HepG2 (cell line): ENCODE results near the gene PIBF1. TPM values are rescaled to one million over a fixed set of nuclear protein-coding genes. Genes with fewer than 3 reads are reported as not detected.

ENCODE experiments used
- ATAC-seq: fragments of 200-7000 bp; cut with Tn5 transposase; 3 replicates; pipeline ENCODE4 v1.9.1; 2020; ENCODE audit warnings: mild to moderate bottlenecking, moderate library complexity
- BruUV-seq: library from RNA; stranded (reverse); fragments of 400-500 nt; replicated peaks from 2 replicates; lab custom pipeline; 2021; lab: Mats Ljungman, UMichigan
- CTCF ChIA-PET: fragments of 300-600 bp; formaldehyde crosslinking; extraction: SDS; loops from one replicate; lab custom pipeline; 2021; ENCODE audit warnings: low total read pairs, inconsistent platforms, low intra/inter-chr PET ratio; lab: Yijun Ruan, JAX
- POLR2A ChIA-PET: fragments of 350-600 bp; sonication (Branson Sonifier 250); formaldehyde crosslinking; loops from one replicate; lab custom pipeline; 2020; ENCODE audit warnings: antibody characterized with exemption, inconsistent platforms; lab: Yijun Ruan, JAX
- DNase-seq: peaks from one replicate; pipeline ENCODE4 v3.0.0-alpha.2; 2015; ENCODE audit warnings: low spot score
- FAIRE-seq: peaks from 3 replicates; lab custom pipeline; 2011; peaks lifted over from hg19 to GRCh38; lab: Jason Lieb, UNC
- H2AFZ ChIP-seq: one replicate; pipeline ENCODE4 v1.6.1; 2011; ENCODE audit warnings: low read length, inconsistent platforms
- H3K27ac ChIP-seq: fragments of 300-600 bp; 3 replicates; pipeline ENCODE4 v1.8.0; 2011; ENCODE audit warnings: mixed run types, mild to moderate bottlenecking, mixed read lengths, low read length, inconsistent platforms; ENCODE audit not compliant: insufficient read depth; ENCODE audit errors: extremely low read length
- H3K27me3 ChIP-seq, 2 experiments: fragments of 200-600 bp in 1 of 2; 2 replicates in 1 of 2; 3 replicates in 1 of 2; pipeline versions ENCODE4 v1.6.0 to v1.8.0; 2011; ENCODE audit warnings: low read length in 2 of 2, mild to moderate bottlenecking in 2 of 2, moderate library complexity in 2 of 2, inconsistent platforms in 1 of 2; ENCODE audit not compliant: insufficient read depth in 2 of 2, control insufficient read depth in 1 of 2
- H3K36me3 ChIP-seq, 2 experiments: fragments of 200-600 bp in 1 of 2; replicated peaks in 1 of 2; 2 replicates in 1 of 2; 3 replicates in 1 of 2; pipeline versions ENCODE4 v1.5.1 to v1.8.0; 2011; ENCODE audit warnings: low read length in 2 of 2, inconsistent platforms in 1 of 2; ENCODE audit not compliant: insufficient read depth in 2 of 2, control insufficient read depth in 1 of 2
- H3K4me1 ChIP-seq: 2 replicates; pipeline ENCODE4 v1.5.1; 2012; ENCODE audit warnings: low read length, inconsistent platforms; ENCODE audit not compliant: insufficient read depth
- H3K4me2 ChIP-seq: 2 replicates; pipeline ENCODE4 v1.6.0; 2011; ENCODE audit warnings: low read depth, low read length, inconsistent platforms
- H3K4me3 ChIP-seq, 3 experiments: fragments of 200-600 bp in 1 of 3; sonication (generic), shearing (Covaris generic) in 1 of 3; replicated peaks in 1 of 3; 2 replicates each; pipeline ENCODE4 v1.5.1; 2011 to 2016; ENCODE audit warnings: low read length in 3 of 3, inconsistent platforms in 2 of 3, low read depth in 2 of 3, mild to moderate bottlenecking in 2 of 3, control low read depth in 1 of 3, mixed read lengths in 1 of 3; ENCODE audit not compliant: insufficient read depth in 1 of 3
- H3K79me2 ChIP-seq: one replicate; pipeline ENCODE4 v1.6.1; 2011; ENCODE audit warnings: low read length, inconsistent platforms; ENCODE audit not compliant: insufficient read depth
- H3K9ac ChIP-seq: 2 replicates; pipeline ENCODE4 v1.6.0; 2011; ENCODE audit warnings: mild to moderate bottlenecking, low read depth, low read length, inconsistent platforms; ENCODE audit not compliant: insufficient read depth
- H3K9me3 ChIP-seq: 2 replicates; pipeline ENCODE4 v1.5.1; 2012; ENCODE audit warnings: mild to moderate bottlenecking, low read length
- H4K20me1 ChIP-seq: 2 replicates; pipeline ENCODE4 v1.6.0; 2011; ENCODE audit warnings: inconsistent platforms, mild to moderate bottlenecking, low read length, moderate library complexity; ENCODE audit not compliant: insufficient read depth
- CEBPG ChIP-seq: IDR thresholded peaks from 2 replicates; pipeline ENCODE4 v1.6.1; 2016
- CENPBD1 ChIP-seq: sonication (generic); formaldehyde crosslinking; IDR thresholded peaks from 2 replicates; pipeline ENCODE4 v1.8.0; 2022; ENCODE audit warnings: missing genetic modification reagents, low read depth, mild to moderate bottlenecking, borderline replicate concordance
- DMAP1 ChIP-seq: IDR thresholded peaks from 2 replicates; pipeline ENCODE4 v1.6.1; 2016
- MAFF ChIP-seq: IDR thresholded peaks from 2 replicates; pipeline ENCODE4 v1.6.1; 2011; ENCODE audit warnings: low read depth, low read length, improper control_type of control experiment
- MAFK ChIP-seq, 2 experiments: IDR thresholded peaks in 1 of 2; conservative IDR thresholded peaks in 1 of 2; 2 replicates each; pipeline ENCODE4 v1.6.1; 2011; ENCODE audit warnings: improper control_type of control experiment in 2 of 2, low read length in 2 of 2
- ZNF317 ChIP-seq: sonication (generic); formaldehyde crosslinking; IDR thresholded peaks from 2 replicates; pipeline ENCODE4 v1.5.0; 2020; ENCODE audit warnings: mild to moderate bottlenecking, missing genetic modification reagents
- WGBS: methylation state at CpG from one replicate; pipeline ENCODE4 v1.1.6; 2017; ENCODE audit warnings: low lambda C conversion rate; 5-methylcytosine and 5-hydroxymethylcytosine counted together
- in situ Hi-C: cut with HindIII; loops from 2 replicates; pipeline ENCODE4 v1.10.0; 2017; ENCODE audit warnings: low pct_unique_long_range_greater_than_20kb; ENCODE audit not compliant: extremely low pct_ligation_motif_present
- intact Hi-C: fragments of 100-400 bp; cut with micrococcal nuclease; formaldehyde crosslinking; loops from one replicate; pipeline ENCODE4 v1.10.0; 2022; ENCODE audit not compliant: unreplicated experiment
- polyA plus RNA-seq, 8 experiments: library from polyadenylated mRNA; depleted of rRNA in 3 of 8; stranded (reverse) in 7 of 8; unstranded in 1 of 8; fragments of >200 nt; fragmentation: Illumina TruSeq in 4 of 8; extraction: Trizol in 4 of 8; gene quantifications; 2 replicates each; pipeline versions ENCODE4 v1.2.1 to v1.2.3, GENCODE V29; 2011 to 2016; ENCODE audit warnings: low read depth in 4 of 8, missing spikeins in 1 of 8, mixed read lengths in 1 of 8; ENCODE audit not compliant: insufficient read depth in 1 of 8
- total RNA-seq, 5 experiments: library from RNA; depleted of rRNA; stranded (reverse); fragments of >200 nt; fragmentation: Illumina TruSeq; extraction: Trizol; gene quantifications; 2 replicates each; pipeline ENCODE4 v1.2.3, GENCODE V29; 2016; ENCODE audit warnings: low read depth in 1 of 5

PIBF1 gene
- total and polyA plus RNA-seq, 2 of the 13 experiments (the other 11 are each of a cell fraction or from before 2014, with no cell fraction given), result 4.2 to 15.8 TPM

- no peaks in the 10 kb centered on the region for H3K27me3 ChIP-seq
Measured at GRCh38 chr13:72990953-72991352, 209.0 kb downstream of the PIBF1 start.

GRCh38 chr13:72998012-72998411, 216.1 kb downstream of the PIBF1 start:
- no peak for ATAC-seq
- POLR2A ChIA-PET, result no interaction called here
- Histone ChIP-seq H3K4me2 (no peak overlapping the region), H3K27ac (no peak overlapping the region), H3K36me3 (peaks cover 3 to 5% of the 10 kb centered on the region in 2 experiments; a peak in 2 of 5 replicates), H3K4me1 (peaks cover 7% of the 10 kb centered on the region; the same call in 1 of the 2 replicates), H3K79me2 (no peaks in the 10 kb centered on the region), H3K4me3 (no peak overlapping the region), H3K9me3 (no peaks in the 10 kb centered on the region), H3K9ac (no peak overlapping the region), H4K20me1 (no peaks in the 10 kb centered on the region), H3K27me3 (no peaks in the 10 kb centered on the region; a peak in 1 of 5 replicates), H2AFZ (no peak overlapping the region)
- intact Hi-C loops, result no loop called here
- DNase-seq, result no peak
- 98% methylated on average over 4 of the region's 4 CpGs for WGBS
- no peak for FAIRE-seq
- TF ChIP-seq CENPBD1 (CRISPR knock-in tag), result no peak
- no peak for TF ChIP-seq CEBPG
- peak; percentile 70 for TF ChIP-seq MAFF
- peak; percentile 71 to 82 for TF ChIP-seq MAFK (conservative IDR thresholded peaks at IDR 0.05 in 1 of 2, IDR thresholded peaks at IDR 0.05 in 1 of 2; ENCODE audit: low read length in 2 of 2)
- CTCF ChIA-PET, result interaction anchor here (0.6 kb wide), 1 partner anchor 48 kb away, joined by 3 read pairs; no protein-coding TSS in a partner anchor
- in situ Hi-C loops, result no loop called here
- no TSS peak for BruUV-seq

More at GRCh38 chr13:72990953-72991352, 209.0 kb downstream of the PIBF1 start:
- H3K36me3 ChIP-seq, result no peaks in the 10 kb centered on the region
- no peaks in the 10 kb centered on the region for H4K20me1 ChIP-seq
- DNase-seq (no peak), FAIRE-seq (no peak), ATAC-seq (no peak)
- CTCF ChIA-PET, result no interaction called here
- in situ Hi-C loops, result no loop called here
- WGBS, result 73% methylated on average over 3 of the region's 3 CpGs
- POLR2A ChIA-PET, result no interaction called here
- BruUV-seq, result no TSS peak
- H3K27ac ChIP-seq, result no peak overlapping the region
- no peak overlapping the region for H3K4me2 ChIP-seq
- intact Hi-C loops, result no loop called here
- peaks cover 4% of the 10 kb centered on the region for H3K4me1 ChIP-seq
- H3K4me3 ChIP-seq, result no peak overlapping the region
- TF ChIP-seq ZNF317 (peak; percentile 65), DMAP1 (no peak)
- no peaks in the 10 kb centered on the region for H3K9me3 ChIP-seq
- H3K79me2 ChIP-seq, result no peaks in the 10 kb centered on the region
- no peak overlapping the region for H3K9ac ChIP-seq
- no peak overlapping the region for H2AFZ ChIP-seq
